ENCODE measurements around the gene SLC17A4.

SLC17A4 gene

GRCh38 chr6:25794784-25795183 lies 40.2 kb downstream of the SLC17A4 start:
- FAIRE-seq = no peak
- no peak for DNase-seq (ENCODE audit: insufficient read length, low spot score)

GRCh38 chr6:25801436-25801835 lies 46.9 kb downstream of the SLC17A4 start:
- FAIRE-seq (no peak), DNase-seq (ENCODE audit: insufficient read length, low spot score) (no peak)

- DNase-seq (ENCODE audit: insufficient read length, low spot score) = no peak
- FAIRE-seq = no peak
Observed at GRCh38 chr6:25804804-25805203, 50.3 kb downstream of the SLC17A4 start.

GRCh38 chr6:25815194-25815593 lies 60.7 kb downstream of the SLC17A4 start:
- FAIRE-seq (no peak), DNase-seq (ENCODE audit: insufficient read length, low spot score) (no peak)

GRCh38 chr6:25816252-25816651 lies 61.7 kb downstream of the SLC17A4 start:
- FAIRE-seq = peak; percentile 4
- DNase-seq (ENCODE audit: insufficient read length, low spot score) = no peak

- DNase-seq (ENCODE audit: insufficient read length, low spot score) = no peak
Observed at GRCh38 chr6:25821341-25821740, 66.8 kb downstream of the SLC17A4 start.

GRCh38 chr6:25829375-25829774 lies 74.8 kb downstream of the SLC17A4 start:
- DNase-seq (ENCODE audit: insufficient read length, low spot score) = no peak
- FAIRE-seq = no peak

More at GRCh38 chr6:25821341-25821740, 66.8 kb downstream of the SLC17A4 start:
- no peak for FAIRE-seq

- FAIRE-seq = peak; percentile 48
Observed at GRCh38 chr6:25830458-25830857, 75.9 kb downstream of the SLC17A4 start.

More at GRCh38 chr6:25830458-25830857, 75.9 kb downstream of the SLC17A4 start:
- DNase-seq (ENCODE audit: insufficient read length, low spot score) = no peak

All from HTR-8/SVneo (cell line).